Lower lobe of right lung (tissue), 2 donors: ENCODE measurements around the gene APBB3. TPM values are rescaled to one million over a fixed set of nuclear protein-coding genes. Genes with fewer than 3 reads are reported as not detected.

Experiments
- ATAC-seq, 2 donors: fragments of 200-7000 bp; cut with Tn5 transposase; one replicate each; pipeline ENCODE4 v1.9.1; 2020 to 2022; ENCODE audit warnings: mild to moderate bottlenecking in 2 of 2, moderate library complexity in 2 of 2
- DNase-seq: peaks from one replicate; pipeline ENCODE4 v3.0.0-alpha.2; 2020
- H3K27ac ChIP-seq: fragments of 200-600 bp; one replicate; pipeline ENCODE4 v1.8.0; 2022
- H3K27me3 ChIP-seq: fragments of 200-600 bp; one replicate; pipeline ENCODE4 v1.8.0; 2022; ENCODE audit warnings: low read depth
- H3K36me3 ChIP-seq: fragments of 200-600 bp; one replicate; pipeline ENCODE4 v1.8.0; 2022; ENCODE audit warnings: mild to moderate bottlenecking
- H3K4me1 ChIP-seq: fragments of 200-600 bp; one replicate; pipeline ENCODE4 v1.8.0; 2022
- H3K4me3 ChIP-seq: fragments of 200-600 bp; one replicate; pipeline ENCODE4 v1.8.0; 2022; ENCODE audit warnings: mild to moderate bottlenecking
- H3K9me3 ChIP-seq: fragments of 200-600 bp; one replicate; pipeline ENCODE4 v1.8.0; 2022
- intact Hi-C: fragments of 100-400 bp; cut with DNase I; formaldehyde crosslinking; loops from one replicate; pipeline ENCODE4 v1.11.0; 2022
- total RNA-seq: library from RNA; stranded (reverse); fragmentation: NEBNext Ultra II Directional; extraction: Animal tissue kit (Norgen Biotek cat#: 25700); gene quantifications from one replicate; pipeline ENCODE4 v1.2.1, GENCODE V29; 2021
- TF ChIP-seq, protein P1 (sequence below): fragments of 200-600 bp; IDR thresholded peaks from one replicate; pipeline ENCODE4 v1.8.0; 2022; ENCODE audit warnings: antibody characterized with exemption, mild to moderate bottlenecking
- donor health status: DM: no; HTN: yes; CAD: no; lungs with severe emphysema.

APBB3 gene
- total RNA-seq, 1 donor from 2014 or later, result 25.1 TPM

DNA sequence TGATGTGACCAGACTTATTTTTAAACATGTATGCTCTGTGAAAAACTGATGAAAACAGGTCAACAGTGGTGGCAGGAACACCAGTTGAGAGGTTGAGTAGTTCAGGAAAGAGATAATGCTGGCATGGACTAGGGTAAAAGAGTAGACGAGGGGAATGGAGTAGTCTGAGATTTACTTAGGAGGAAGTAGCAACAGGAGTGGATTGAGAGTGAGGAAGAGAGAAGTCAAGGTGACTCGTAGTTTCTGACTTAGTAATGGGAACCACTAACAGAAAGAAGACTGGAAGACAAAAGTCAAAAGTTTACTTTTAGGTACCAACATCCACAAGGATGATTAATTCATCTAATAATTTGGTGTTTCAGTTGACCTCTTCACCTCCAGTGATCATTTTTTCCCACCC, 10.7 kb downstream of the APBB3 start:
- no peak overlapping the region for H3K27ac ChIP-seq
- intact Hi-C loops, result no loop called here
- no peaks in the 10 kb centered on the region for H3K27me3 ChIP-seq
- H3K4me1 ChIP-seq, result peaks cover 53% of the 10 kb centered on the region
- H3K4me3 ChIP-seq, result no peak overlapping the region
- TF ChIP-seq, protein P1, sequence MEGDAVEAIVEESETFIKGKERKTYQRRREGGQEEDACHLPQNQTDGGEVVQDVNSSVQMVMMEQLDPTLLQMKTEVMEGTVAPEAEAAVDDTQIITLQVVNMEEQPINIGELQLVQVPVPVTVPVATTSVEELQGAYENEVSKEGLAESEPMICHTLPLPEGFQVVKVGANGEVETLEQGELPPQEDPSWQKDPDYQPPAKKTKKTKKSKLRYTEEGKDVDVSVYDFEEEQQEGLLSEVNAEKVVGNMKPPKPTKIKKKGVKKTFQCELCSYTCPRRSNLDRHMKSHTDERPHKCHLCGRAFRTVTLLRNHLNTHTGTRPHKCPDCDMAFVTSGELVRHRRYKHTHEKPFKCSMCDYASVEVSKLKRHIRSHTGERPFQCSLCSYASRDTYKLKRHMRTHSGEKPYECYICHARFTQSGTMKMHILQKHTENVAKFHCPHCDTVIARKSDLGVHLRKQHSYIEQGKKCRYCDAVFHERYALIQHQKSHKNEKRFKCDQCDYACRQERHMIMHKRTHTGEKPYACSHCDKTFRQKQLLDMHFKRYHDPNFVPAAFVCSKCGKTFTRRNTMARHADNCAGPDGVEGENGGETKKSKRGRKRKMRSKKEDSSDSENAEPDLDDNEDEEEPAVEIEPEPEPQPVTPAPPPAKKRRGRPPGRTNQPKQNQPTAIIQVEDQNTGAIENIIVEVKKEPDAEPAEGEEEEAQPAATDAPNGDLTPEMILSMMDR, result no peak
- DNase-seq (no peak), ATAC-seq (no peak)
- H3K9me3 ChIP-seq, result no peaks in the 10 kb centered on the region
- H3K36me3 ChIP-seq, result peaks cover 35% of the 10 kb centered on the region

DNA sequence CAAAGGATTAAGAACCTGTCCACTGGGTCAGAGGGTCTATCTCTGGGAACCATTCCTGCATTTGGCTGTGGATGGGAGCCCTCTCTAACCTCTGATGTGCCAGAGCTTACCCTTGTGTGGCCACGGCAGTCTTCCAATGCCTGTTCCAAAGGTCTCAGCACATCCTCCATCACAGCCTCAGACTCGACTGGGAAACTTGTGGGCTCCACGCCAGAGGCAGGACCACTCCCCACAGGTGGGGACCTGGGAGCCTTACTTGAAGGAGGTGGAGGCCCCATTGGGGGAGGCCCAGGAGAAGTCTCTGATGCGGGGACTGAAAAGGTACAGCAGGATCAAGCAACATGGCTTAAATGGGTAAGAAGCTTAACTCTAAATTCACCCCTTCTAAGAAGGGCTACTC, 12.5 kb downstream of the APBB3 start:
- ATAC-seq (no peak), DNase-seq (no peak)
- Histone ChIP-seq H3K4me1 (peaks cover 63% of the 10 kb centered on the region), H3K27ac (no peak overlapping the region), H3K4me3 (no peak overlapping the region), H3K9me3 (no peaks in the 10 kb centered on the region), H3K36me3 (peaks cover 37% of the 10 kb centered on the region), H3K27me3 (no peaks in the 10 kb centered on the region)
- TF ChIP-seq, protein P1, result no peak
- intact Hi-C loops, result no loop called here

GRCh38 chr5:140550147-140551079, 14.0 kb downstream of the APBB3 start:
- ATAC-seq, result no peak

GRCh38 chr5:140549237-140550144, 14.9 kb downstream of the APBB3 start:
- Histone ChIP-seq H3K4me1 (peaks cover 45% of the 10 kb centered on the region), H3K36me3 (peaks cover 46% of the 10 kb centered on the region), H3K9me3 (no peaks in the 10 kb centered on the region), H3K27me3 (no peaks in the 10 kb centered on the region), H3K4me3 (no peak overlapping the region), H3K27ac (peak overlapping the region; percentile 96)
- TF ChIP-seq, protein P1, result no peak
- ATAC-seq, result peak in 1 of 2 donors; percentile 14
- intact Hi-C loops, result no loop called here
- no peak for DNase-seq

More at GRCh38 chr5:140550147-140551079, 14.0 kb downstream of the APBB3 start:
- intact Hi-C loops, result no loop called here
- DNase-seq, result no peak
- Histone ChIP-seq H3K27me3 (no peaks in the 10 kb centered on the region), H3K27ac (peak overlapping the region; percentile 96), H3K4me1 (peaks cover 55% of the 10 kb centered on the region), H3K36me3 (peaks cover 37% of the 10 kb centered on the region), H3K9me3 (no peaks in the 10 kb centered on the region), H3K4me3 (no peak overlapping the region)
- TF ChIP-seq, protein P1, result no peak

- peaks cover 38% of the 10 kb centered on the region for H3K4me1 ChIP-seq
- TF ChIP-seq, protein P1, result no peak
- H3K4me3 ChIP-seq, result peak overlapping the region; percentile 61
- intact Hi-C loops, result no loop called here
- ATAC-seq, result no peak
- H3K36me3 ChIP-seq, result peaks cover 53% of the 10 kb centered on the region
- H3K27ac ChIP-seq, result peak overlapping the region; percentile 96
- no peaks in the 10 kb centered on the region for H3K9me3 ChIP-seq
- no peaks in the 10 kb centered on the region for H3K27me3 ChIP-seq
- DNase-seq, result no peak
Measured at GRCh38 chr5:140548791-140549190, 15.6 kb downstream of the APBB3 start.
